ENCODE results near the gene KDM5B. TPM values are rescaled to one million over a fixed set of nuclear protein-coding genes. Genes with fewer than 3 reads are reported as not detected.

The KDM5B gene
- polyA plus RNA-seq, 1 experiment, result 79.1 TPM

GRCh38 chr1:202786804-202787203 lies 21.4 kb downstream of the KDM5B start:
- Histone ChIP-seq H3K27ac (ENCODE audit: low read depth, low read length) (peak overlapping the region; percentile 39), H3K27me3 (ENCODE audit: control insufficient read depth, insufficient read depth, low read length) (no peaks in the 10 kb centered on the region), H3K4me3 (ENCODE audit: low read depth, low read length) (no peak overlapping the region), H3K9me3 (ENCODE audit: control insufficient read depth, insufficient read depth, low read length) (no peaks in the 10 kb centered on the region)
- POLR2A ChIA-PET, result interaction anchor here (0.7 to 0.8 kb wide), 3 partner anchors 16 to 102 kb away, joined by 6 to 11 read pairs (median 8); no protein-coding TSS in a partner anchor
- DNase-seq (ENCODE audit: low read depth, low spot score), result no peak
- no peak for TF ChIP-seq CTCF (IDR thresholded peaks at IDR 0.05; ENCODE audit: low read depth, low read length)
- CTCF ChIA-PET, result no interaction called here

GRCh38 chr1:202781180-202781579 lies 27.0 kb downstream of the KDM5B start:
- H3K27ac ChIP-seq (ENCODE audit: low read depth, low read length), result no peak overlapping the region
- no peak overlapping the region for H3K4me3 ChIP-seq (ENCODE audit: low read depth, low read length)
- ChIA-PET POLR2A (interaction anchor here (1.0 kb wide), 1 partner anchor 27 kb away, joined by 4 read pairs; the partner anchor contains the start of gene KDM5B), CTCF (interaction anchor here (1.0 kb wide), 1 partner anchor 218 kb away, joined by 3 read pairs; no protein-coding TSS in a partner anchor)
- no peak for DNase-seq (ENCODE audit: low read depth, low spot score)
- H3K27me3 ChIP-seq (ENCODE audit: control insufficient read depth, insufficient read depth, low read length), result no peaks in the 10 kb centered on the region
- no peak for TF ChIP-seq CTCF (IDR thresholded peaks at IDR 0.05; ENCODE audit: low read depth, low read length)
- H3K9me3 ChIP-seq (ENCODE audit: control insufficient read depth, insufficient read depth, low read length), result no peaks in the 10 kb centered on the region

- no peaks in the 10 kb centered on the region for H3K9me3 ChIP-seq (ENCODE audit: control insufficient read depth, insufficient read depth, low read length)
- H3K4me3 ChIP-seq (ENCODE audit: low read depth, low read length), result no peak overlapping the region
- no peak overlapping the region for H3K27ac ChIP-seq (ENCODE audit: low read depth, low read length)
- no peak for TF ChIP-seq CTCF (IDR thresholded peaks at IDR 0.05; ENCODE audit: low read depth, low read length)
- CTCF ChIA-PET, result no interaction called here
- H3K27me3 ChIP-seq (ENCODE audit: control insufficient read depth, insufficient read depth, low read length), result no peaks in the 10 kb centered on the region
- POLR2A ChIA-PET, result no interaction called here
- no peak for DNase-seq (ENCODE audit: low read depth, low spot score)
These were observed 38.1 kb downstream of the KDM5B start for GRCh38 chr1:202770135-202770534.

- Histone ChIP-seq H3K27ac (ENCODE audit: low read depth, low read length) (no peak overlapping the region), H3K4me3 (ENCODE audit: low read depth, low read length) (no peak overlapping the region), H3K9me3 (ENCODE audit: control insufficient read depth, insufficient read depth, low read length) (no peaks in the 10 kb centered on the region), H3K27me3 (ENCODE audit: control insufficient read depth, insufficient read depth, low read length) (no peaks in the 10 kb centered on the region)
- ChIA-PET POLR2A (no interaction called here), CTCF (no interaction called here)
- no peak for TF ChIP-seq CTCF (IDR thresholded peaks at IDR 0.05; ENCODE audit: low read depth, low read length)
- DNase-seq (ENCODE audit: low read depth, low spot score), result no peak
These were observed 42.5 kb downstream of the KDM5B start for GRCh38 chr1:202765721-202766120.

GRCh38 chr1:202762019-202762418 lies 46.2 kb downstream of the KDM5B start:
- no peaks in the 10 kb centered on the region for H3K9me3 ChIP-seq (ENCODE audit: control insufficient read depth, insufficient read depth, low read length)
- CTCF ChIA-PET, result interaction anchor here (0.7 kb wide), 2 partner anchors 15 to 504 kb away, joined by 3 read pairs; no protein-coding TSS in a partner anchor

More at GRCh38 chr1:202762019-202762418, 46.2 kb downstream of the KDM5B start:
- POLR2A ChIA-PET, result no interaction called here
- no peak overlapping the region for H3K4me3 ChIP-seq (ENCODE audit: low read depth, low read length)
- no peak overlapping the region for H3K27ac ChIP-seq (ENCODE audit: low read depth, low read length)
- no peak for TF ChIP-seq CTCF (IDR thresholded peaks at IDR 0.05; ENCODE audit: low read depth, low read length)
- no peak for DNase-seq (ENCODE audit: low read depth, low spot score)
- H3K27me3 ChIP-seq (ENCODE audit: control insufficient read depth, insufficient read depth, low read length), result no peaks in the 10 kb centered on the region

Data from AG04450 (cell line).